ENCODE results near the gene CEP170. TPM values are rescaled to one million over a fixed set of nuclear protein-coding genes. Genes with fewer than 3 reads are reported as not detected.

The CEP170 gene
- polyA plus RNA-seq, 10 donors: 41.8 to 82.3 (median 56.2) TPM

Other genes starting within 250 kb of the CEP170 start
- gene SDCCAG8, start 760 bp upstream of the CEP170 start, polyA plus RNA-seq (ENCODE audit: insufficient read length in 10 of 10): 10 to 100 TPM; 17.9 to 27.1 (median 22.9) TPM

Data from muscle of back (tissue), 10 donors.